Measurements from ENCODE around the gene MCRIP1. TPM values are rescaled to one million over a fixed set of nuclear protein-coding genes. Genes with fewer than 3 reads are reported as not detected.
A peak's percentile ranks its signal among the peaks of the same experiment; 100 is the strongest.

The MCRIP1 gene
- total and polyA plus RNA-seq, 9 of the 15 experiments (the other 6 are each of a cell fraction or from before 2014, with no cell fraction given), result 0.39 to 35.8 (median 9.7) TPM

DNA sequence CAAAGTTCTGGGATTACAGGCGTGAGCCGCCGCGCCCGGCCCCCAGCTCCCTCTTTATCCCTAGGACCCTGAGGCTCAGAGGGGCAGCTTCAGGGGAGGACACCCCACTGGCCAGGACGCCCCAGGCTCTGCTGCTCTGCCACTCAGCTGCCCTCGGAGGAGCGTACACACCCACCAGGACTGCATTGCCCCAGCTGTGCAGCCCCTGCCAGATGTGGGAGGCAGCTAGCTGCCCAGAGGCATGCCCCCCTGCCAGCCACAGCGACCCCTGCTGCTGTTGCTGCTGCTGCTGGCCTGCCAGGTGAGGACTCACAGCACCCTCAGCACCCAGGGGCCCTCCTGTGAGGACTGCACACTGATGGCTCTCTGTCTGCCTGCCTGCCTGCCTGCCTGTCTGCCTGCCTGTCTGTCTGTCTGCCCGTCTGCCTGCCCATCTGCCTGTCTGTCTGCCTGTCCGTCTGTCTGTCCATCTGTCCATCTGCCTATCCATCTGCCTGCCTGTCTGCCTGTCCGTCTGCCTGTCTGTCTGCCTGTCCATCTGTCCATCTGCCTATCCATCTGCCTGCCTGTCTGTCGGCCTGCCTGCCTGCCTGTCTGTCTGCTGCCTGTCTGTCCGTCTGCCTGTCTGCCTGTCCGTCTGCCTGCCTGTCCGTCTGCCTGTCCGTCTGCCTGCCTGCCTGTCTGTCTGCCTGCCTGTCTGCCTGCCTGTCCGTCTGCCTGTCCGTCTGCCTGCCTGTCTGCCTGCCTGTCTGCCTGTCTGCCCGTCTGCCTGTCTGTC lies 24.1 kb downstream of the MCRIP1 start (continued):
- TF ChIP-seq CTCF (IDR thresholded peaks at IDR 0.05 in 2 of 3, conservative IDR thresholded peaks at IDR 0.05 in 1 of 3; ENCODE audit: insufficient read depth in 2 of 3, low read depth in 1 of 3, low read length in 3 of 3) (peak; percentile 20 to 30 (median 23); a peak in 2 of 6 replicates), HMBOX1 (IDR thresholded peaks at IDR 0.05) (no peak), HNRNPLL (IDR thresholded peaks at IDR 0.05; ENCODE audit: low read depth, low read length, poor library complexity, severe bottlenecking) (no peak), SIN3A (IDR thresholded peaks at IDR 0.05; ENCODE audit: borderline replicate concordance in 2 of 2, control insufficient read depth in 1 of 2, low read depth in 2 of 2, low read length in 2 of 2) (no peak), FOXP1 (CRISPR knock-in tag; IDR thresholded peaks at IDR 0.05) (no peak), HIVEP1 (CRISPR knock-in tag; IDR thresholded peaks at IDR 0.05) (no peak), BDP1 (IDR thresholded peaks at IDR 0.05; ENCODE audit: insufficient read depth, insufficient read length) (no peak), ZFP36 (IDR thresholded peaks at IDR 0.05; ENCODE audit: low read depth, low read length, partially characterized antibody) (peak; percentile 4), SAFB (IDR thresholded peaks at IDR 0.05; ENCODE audit: borderline replicate concordance, low read depth, low read length) (no peak), MTA3 (IDR thresholded peaks at IDR 0.05; ENCODE audit: borderline replicate concordance) (no peak), ZNF134 (CRISPR knock-in tag; conservative IDR thresholded peaks at IDR 0.05) (no peak), MYNN (IDR thresholded peaks at IDR 0.05) (0 out of 2 replicates have a peak, but pooled peaks have one; percentile 46), MYNN (CRISPR knock-in tag; IDR thresholded peaks at IDR 0.05) (no peak), KDM4B (IDR thresholded peaks at IDR 0.05; ENCODE audit: borderline replicate concordance in 2 of 2, low read depth in 1 of 2) (no peak), ZNF395 (CRISPR knock-in tag; IDR thresholded peaks at IDR 0.05) (no peak), ZNF408 (CRISPR knock-in tag; IDR thresholded peaks at IDR 0.05; ENCODE audit: low read depth) (no peak), BCL6 (CRISPR knock-in tag; IDR thresholded peaks at IDR 0.05) (no peak)
- TF ChIP-seq, protein P1, sequence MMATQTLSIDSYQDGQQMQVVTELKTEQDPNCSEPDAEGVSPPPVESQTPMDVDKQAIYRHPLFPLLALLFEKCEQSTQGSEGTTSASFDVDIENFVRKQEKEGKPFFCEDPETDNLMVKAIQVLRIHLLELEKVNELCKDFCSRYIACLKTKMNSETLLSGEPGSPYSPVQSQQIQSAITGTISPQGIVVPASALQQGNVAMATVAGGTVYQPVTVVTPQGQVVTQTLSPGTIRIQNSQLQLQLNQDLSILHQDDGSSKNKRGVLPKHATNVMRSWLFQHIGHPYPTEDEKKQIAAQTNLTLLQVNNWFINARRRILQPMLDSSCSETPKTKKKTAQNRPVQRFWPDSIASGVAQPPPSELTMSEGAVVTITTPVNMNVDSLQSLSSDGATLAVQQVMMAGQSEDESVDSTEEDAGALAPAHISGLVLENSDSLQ (IDR thresholded peaks at IDR 0.05), result peak; percentile 19; the same call in 1 of the 2 replicates
- TF ChIP-seq, protein P2, sequence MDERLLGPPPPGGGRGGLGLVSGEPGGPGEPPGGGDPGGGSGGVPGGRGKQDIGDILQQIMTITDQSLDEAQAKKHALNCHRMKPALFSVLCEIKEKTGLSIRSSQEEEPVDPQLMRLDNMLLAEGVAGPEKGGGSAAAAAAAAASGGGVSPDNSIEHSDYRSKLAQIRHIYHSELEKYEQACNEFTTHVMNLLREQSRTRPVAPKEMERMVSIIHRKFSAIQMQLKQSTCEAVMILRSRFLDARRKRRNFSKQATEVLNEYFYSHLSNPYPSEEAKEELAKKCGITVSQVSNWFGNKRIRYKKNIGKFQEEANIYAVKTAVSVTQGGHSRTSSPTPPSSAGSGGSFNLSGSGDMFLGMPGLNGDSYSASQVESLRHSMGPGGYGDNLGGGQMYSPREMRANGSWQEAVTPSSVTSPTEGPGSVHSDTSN (CRISPR knock-in tag; IDR thresholded peaks at IDR 0.05; ENCODE audit: low read depth), result no peak
- TF ChIP-seq, protein P2 (tag; conservative IDR thresholded peaks at IDR 0.05; ENCODE audit: low read depth), result peak; percentile 44

All from K562 (cell line).